H1 (cell line): Measurements from ENCODE around the gene CFAP92. TPM values are rescaled to one million over a fixed set of nuclear protein-coding genes. Genes with fewer than 3 reads are reported as not detected.
A peak's percentile ranks its signal among the peaks of the same experiment; 100 is the strongest.

Experiments
- CTCF ChIA-PET: fragments of 300-600 bp; sonication (Branson Sonifier 250); formaldehyde crosslinking; loops from one replicate; lab custom pipeline; 2021; ENCODE audit not compliant: partially characterized antibody; lab: Charles Lee
- POLR2A ChIA-PET: fragments of 300-600 bp; sonication (Branson Sonifier 250); formaldehyde crosslinking; loops from one replicate; lab custom pipeline; 2021; ENCODE audit warnings: inconsistent platforms; ENCODE audit not compliant: partially characterized antibody; lab: Charles Lee
- DNase-seq, 2 experiments: peaks; one replicate each; pipeline versions ENCODE4 v3.0.0 to v3.0.0-alpha.2; 2010 to 2022; ENCODE audit warnings: low spot score in 2 of 2, low read depth in 1 of 2, mixed read lengths in 1 of 2
- FAIRE-seq: peaks from 2 replicates; lab custom pipeline; 2011; peaks lifted over from hg19 to GRCh38; lab: Jason Lieb, UNC
- H2AFZ ChIP-seq: 2 replicates; pipeline ENCODE4 v1.8.1; 2012; ENCODE audit warnings: low read length, inconsistent platforms
- H2AK5ac ChIP-seq: 2 replicates; pipeline ENCODE4 v1.6.1; 2013; ENCODE audit warnings: low read depth, low read length
- H2BK120ac ChIP-seq: replicated peaks from 2 replicates; pipeline ENCODE3; 2013; ENCODE audit warnings: low read depth, low read length, inconsistent platforms
- H2BK12ac ChIP-seq: 2 replicates; pipeline ENCODE4 v1.6.1; 2013; ENCODE audit warnings: low read depth, low read length
- H2BK15ac ChIP-seq: 2 replicates; pipeline ENCODE4 v1.6.1; 2013; ENCODE audit warnings: low read length
- H2BK20ac ChIP-seq: 2 replicates; pipeline ENCODE4 v1.6.1; 2013; ENCODE audit warnings: low read length
- H2BK5ac ChIP-seq: 2 replicates; pipeline ENCODE4 v1.6.1; 2013; ENCODE audit warnings: low read depth, low read length
- H3K14ac ChIP-seq: 2 replicates; pipeline ENCODE4 v1.6.1; 2013; ENCODE audit warnings: inconsistent platforms; ENCODE audit not compliant: insufficient read length
- H3K18ac ChIP-seq: 2 replicates; pipeline ENCODE4 v1.6.1; 2013; ENCODE audit warnings: low read length; ENCODE audit errors: extremely low read depth
- H3K23ac ChIP-seq: 2 replicates; pipeline ENCODE4 v1.6.1; 2013; ENCODE audit warnings: inconsistent platforms; ENCODE audit not compliant: insufficient read length
- H3K23me2 ChIP-seq: 2 replicates; pipeline ENCODE4 v1.6.1; 2013; ENCODE audit warnings: low read depth, low read length
- H3K27ac ChIP-seq: 2 replicates; pipeline ENCODE4 v1.6.1; 2011; ENCODE audit warnings: low read depth, low read length, inconsistent platforms
- H3K27me3 ChIP-seq, 4 experiments: replicated peaks in 1 of 4; 1 replicate in 1 of 4; 2 replicates in 3 of 4; pipeline versions ENCODE4 v1.6.1 to v1.8.1; 2011 to 2013; ENCODE audit warnings: low read length in 3 of 4, mild to moderate bottlenecking in 3 of 4, inconsistent platforms in 2 of 4, mixed read lengths in 2 of 4, moderate library complexity in 1 of 4; ENCODE audit not compliant: control insufficient read depth in 3 of 4, insufficient read depth in 3 of 4; ENCODE audit errors: extremely low read depth in 1 of 4
- H3K36me3 ChIP-seq, 4 experiments: 2 replicates each; pipeline versions ENCODE4 v1.6.1 to v1.8.1; 2011 to 2013; ENCODE audit warnings: mild to moderate bottlenecking in 4 of 4, low read length in 3 of 4, moderate library complexity in 2 of 4, control low read depth in 1 of 4, inconsistent platforms in 1 of 4; ENCODE audit not compliant: insufficient read depth in 4 of 4, control insufficient read depth in 2 of 4
- H3K4ac ChIP-seq: replicated peaks from 2 replicates; pipeline ENCODE3; 2013; ENCODE audit warnings: low read length, low read depth, mixed read lengths, inconsistent platforms; ENCODE audit not compliant: insufficient read length
- H3K4me1 ChIP-seq, 4 experiments: replicated peaks in 1 of 4; 1 replicate in 1 of 4; 2 replicates in 3 of 4; pipeline versions ENCODE4 v1.6.1 to v1.8.1; 2011 to 2013; ENCODE audit warnings: low read length in 3 of 4, inconsistent platforms in 2 of 4, mixed read lengths in 1 of 4; ENCODE audit not compliant: insufficient read depth in 4 of 4, control insufficient read depth in 3 of 4
- H3K4me2 ChIP-seq, 2 experiments: 2 replicates each; pipeline versions ENCODE4 v1.6.1 to v1.8.1; 2011 to 2013; ENCODE audit warnings: low read depth in 2 of 2, low read length in 2 of 2, control low read depth in 1 of 2, inconsistent platforms in 1 of 2, mild to moderate bottlenecking in 1 of 2; ENCODE audit not compliant: insufficient read depth in 1 of 2
- H3K4me3 ChIP-seq, 4 experiments: fragments of 200-600, 300-600 bp in 1 of 4; sonication (generic), shearing (Covaris generic), sonication (Bioruptor Twin) in 1 of 4; 2 replicates each; pipeline versions ENCODE4 v1.5.1 to v1.8.1; 2011 to 2016; ENCODE audit warnings: low read length in 4 of 4, low read depth in 3 of 4, control low read depth in 2 of 4, inconsistent platforms in 2 of 4, mild to moderate bottlenecking in 2 of 4, mixed read lengths in 1 of 4, moderate library complexity in 1 of 4; ENCODE audit not compliant: insufficient read depth in 2 of 4; ENCODE audit errors: extremely low read depth in 1 of 4
- H3K56ac ChIP-seq: replicated peaks from 2 replicates; pipeline ENCODE3; 2013; ENCODE audit warnings: low read depth, mild to moderate bottlenecking, mixed read lengths, low read length, inconsistent platforms; ENCODE audit not compliant: insufficient read length
- H3K79me1 ChIP-seq: 2 replicates; pipeline ENCODE4 v1.6.1; 2013; ENCODE audit warnings: low read depth, low read length, control low read depth
- H3K79me2 ChIP-seq, 2 experiments: 2 replicates each; pipeline versions ENCODE4 v1.6.1 to v1.8.1; 2012 to 2013; ENCODE audit warnings: low read length in 2 of 2, mild to moderate bottlenecking in 2 of 2, inconsistent platforms in 1 of 2; ENCODE audit not compliant: insufficient read depth in 2 of 2, control insufficient read depth in 1 of 2
- H3K9ac ChIP-seq, 4 experiments: replicated peaks in 1 of 4; 1 replicate in 1 of 4; 2 replicates in 3 of 4; pipeline versions ENCODE4 v1.6.1 to v1.8.1; 2011 to 2013; ENCODE audit warnings: low read depth in 3 of 4, low read length in 3 of 4, control low read depth in 2 of 4, mild to moderate bottlenecking in 2 of 4, moderate library complexity in 2 of 4, inconsistent platforms in 1 of 4; ENCODE audit errors: extremely low read depth in 1 of 4
- H3K9me3 ChIP-seq, 2 experiments: 2 replicates each; pipeline versions ENCODE4 v1.6.1 to v1.8.1; 2012 to 2013; ENCODE audit warnings: mild to moderate bottlenecking in 2 of 2, moderate library complexity in 2 of 2, control low read depth in 1 of 2, inconsistent platforms in 1 of 2, low read depth in 1 of 2, low read length in 1 of 2, mixed read lengths in 1 of 2; ENCODE audit not compliant: insufficient read depth in 2 of 2
- H4K20me1 ChIP-seq, 2 experiments: replicated peaks in 1 of 2; 2 replicates each; pipeline versions ENCODE3 to v1.8.1; 2011 to 2013; ENCODE audit warnings: inconsistent platforms in 2 of 2, low read length in 2 of 2, mild to moderate bottlenecking in 1 of 2; ENCODE audit not compliant: insufficient read depth in 2 of 2, control insufficient read depth in 1 of 2
- H4K5ac ChIP-seq: 2 replicates; pipeline ENCODE4 v1.6.1; 2013; ENCODE audit warnings: low read length, low read depth, mixed read lengths, inconsistent platforms; ENCODE audit not compliant: insufficient read length
- H4K8ac ChIP-seq: 2 replicates; pipeline ENCODE4 v1.8.0; 2013; ENCODE audit warnings: mild to moderate bottlenecking, moderate library complexity, low read length, inconsistent platforms; ENCODE audit not compliant: insufficient read depth; ENCODE audit errors: extremely low read depth
- H4K91ac ChIP-seq: replicated peaks from 2 replicates; pipeline ENCODE3; 2013; ENCODE audit warnings: low read length, mixed read lengths, inconsistent platforms; ENCODE audit not compliant: insufficient read length
- CEBPB ChIP-seq: IDR thresholded peaks from 2 replicates; pipeline ENCODE4 v1.6.1; 2012; ENCODE audit warnings: low read depth, low read length
- EGR1 ChIP-seq: IDR thresholded peaks from 2 replicates; pipeline ENCODE4 v1.6.1; 2011; ENCODE audit warnings: low read depth, low read length, borderline replicate concordance
- GABPA ChIP-seq: IDR thresholded peaks from 2 replicates; pipeline ENCODE4 v1.6.1; 2011; ENCODE audit warnings: mild to moderate bottlenecking, low read length, moderate library complexity, borderline replicate concordance; ENCODE audit not compliant: insufficient read depth
- SP1 ChIP-seq: IDR thresholded peaks from 2 replicates; pipeline ENCODE4 v1.6.1; 2011; ENCODE audit warnings: low read depth, low read length
- TBP ChIP-seq: IDR thresholded peaks from 2 replicates; pipeline ENCODE4 v1.6.1; 2011; ENCODE audit warnings: low read depth, low read length, improper control_type of control experiment
- USF2 ChIP-seq: IDR thresholded peaks from 2 replicates; pipeline ENCODE4 v1.6.1; 2011; ENCODE audit warnings: low read length, improper control_type of control experiment
- WGBS, 2 experiments: shearing (Covaris generic) in 1 of 2; methylation state at CpG; one replicate each; pipeline versions ENCODE4 v1.1.6 to v1.1.7; 2013 to 2015; ENCODE audit warnings: low lambda C conversion rate in 2 of 2, mixed read lengths in 2 of 2, inconsistent platforms in 1 of 2, low coverage in 1 of 2, missing lambda C conversion rate in 1 of 2; ENCODE audit not compliant: insufficient replicate concordance in 2 of 2, insufficient coverage in 1 of 2, insufficient read length in 1 of 2; ENCODE audit errors: extremely low coverage in 1 of 2, missing lambda C conversion rate in 1 of 2; 5-methylcytosine and 5-hydroxymethylcytosine counted together
- polyA plus RNA-seq, 7 experiments: library from polyadenylated mRNA; depleted of rRNA in 3 of 7; stranded (reverse) in 5 of 7; unstranded in 2 of 7; fragments of >200 nt in 5 of 7; fragments of 200-250 nt in 2 of 7; gene quantifications; 1 replicate in 5 of 7; 2 replicates in 1 of 7; 4 replicates in 1 of 7; pipeline versions ENCODE4 v1.2.1 to v1.2.3, GENCODE V29; 2011 to 2013; ENCODE audit warnings: missing spikeins in 2 of 7, mixed read lengths in 2 of 7
- total RNA-seq: library from RNA; stranded (reverse); fragmentation: NEBNext Ultra II Directional; extraction: Animal tissue kit (Norgen Biotek cat#: 25700); gene quantifications from 2 replicates; pipeline ENCODE4 v1.2.1, GENCODE V29; 2021

The CFAP92 gene
- total and polyA plus RNA-seq, 2 of the 8 experiments (the other 6 are each of a cell fraction or from before 2014, with no cell fraction given) = 0.77 to 2.0 TPM

- Histone ChIP-seq H3K4ac (no peak overlapping the region), H4K20me1 (peaks cover 2 to 9% of the 10 kb centered on the region in 2 experiments), H4K91ac (no peak overlapping the region), H2BK15ac (peak overlapping the region; percentile 72; the same call in 1 of the 2 replicates), H3K79me2 (no peaks in the 10 kb centered on the region), H2AK5ac (no peak overlapping the region), H2BK20ac (peak overlapping the region; percentile 48; the same call in 1 of the 2 replicates), H3K23ac (no peak overlapping the region), H3K27ac (no peak overlapping the region), H2AFZ (no peak overlapping the region), H3K4me2 (no peak overlapping the region; a peak in 1 of 4 replicates), H3K9me3 (no peaks in the 10 kb centered on the region), H3K79me1 (no peaks in the 10 kb centered on the region), H3K23me2 (peaks cover 21% of the 10 kb centered on the region; the same call in 1 of the 2 replicates), H3K4me1 (peaks cover 0 to 17% (median 11%) of the 10 kb centered on the region in 4 experiments; a peak in 6 of 7 replicates), H3K56ac (no peak overlapping the region), H3K14ac (no peak overlapping the region), H3K4me3 (no peak overlapping the region), H3K9ac (0 out of 7 replicates have a peak overlapping the region, but pooled peaks of 1 of the 4 experiments have one; percentile 7), H3K27me3 (peaks cover 50 to 67% (median 55%) of the 10 kb centered on the region in 4 experiments), H4K5ac (no peak overlapping the region), H2BK12ac (0 out of 2 replicates have a peak overlapping the region, but pooled peaks have one; percentile 27), H2BK5ac (no peak overlapping the region), H3K36me3 (peaks cover 0 to 13% (median 0%) of the 10 kb centered on the region in 4 experiments; a peak in 1 of 8 replicates), H2BK120ac (no peak overlapping the region), H4K8ac (no peak overlapping the region; the same call in 1 of the 2 replicates), H3K18ac (no peak overlapping the region)
- WGBS, 2 experiments = 77% methylated on average over 6 of the region's 6 CpGs; no CpG with 5 or more reads in 1 of the 2 experiments
- ChIA-PET CTCF (interaction anchor here (0.7 to 3.2 kb wide), 6 partner anchors 11 to 111 kb away, joined by 3 to 15 read pairs (median 4); no protein-coding TSS in a partner anchor), POLR2A (interaction anchor here (0.7 to 4.4 kb wide), 3 partner anchors 7 to 438 kb away, joined by 3 to 13 read pairs (median 5); partner anchors contain the start of gene CFAP92)
- TF ChIP-seq EGR1 = no peak
- TF ChIP-seq USF2 = no peak
- TF ChIP-seq GABPA = no peak
- TF ChIP-seq SP1 = no peak
- TF ChIP-seq TBP = no peak
- no peak for TF ChIP-seq CEBPB
- DNase-seq (no peak), FAIRE-seq (no peak)
These were observed 10.9 kb upstream of the CFAP92 start for GRCh38 chr3:129004639-129005295.
